Parathyroid adenoma (tissue), 2 donors: ENCODE data around the gene ALDH3B2.
"Not testable (repeated sequence)": the region's sequence is repeated elsewhere in the genome, so short reads cannot be mapped to it uniquely, and the experiment has no call there.

Experiments used
- H2AFZ ChIP-seq: fragments of 300-600 bp; sonication (generic); one replicate; pipeline ENCODE4 v1.7.0; 2017; ENCODE audit warnings: antibody characterized with exemption, mild to moderate bottlenecking
- H3K27ac ChIP-seq: fragments of 300-600 bp; sonication (generic); one replicate; pipeline ENCODE4 v1.7.0; 2017
- H3K27me3 ChIP-seq: fragments of 300-600 bp; sonication (generic); one replicate; pipeline ENCODE4 v1.7.0; 2017; ENCODE audit warnings: low read length; ENCODE audit not compliant: control insufficient read depth, insufficient read depth
- H3K36me3 ChIP-seq: fragments of 300-600 bp; sonication (generic); one replicate; pipeline ENCODE4 v1.7.0; 2017; ENCODE audit warnings: low read length; ENCODE audit not compliant: control insufficient read depth, insufficient read depth
- H3K4me1 ChIP-seq: fragments of 300-600 bp; sonication (generic); one replicate; pipeline ENCODE4 v1.7.0; 2017; ENCODE audit warnings: control low read depth
- H3K4me2 ChIP-seq: fragments of 300-600 bp; sonication (generic); one replicate; pipeline ENCODE4 v1.7.0; 2017; ENCODE audit warnings: low read length
- H3K4me3 ChIP-seq: fragments of 300-600 bp; sonication (generic); one replicate; pipeline ENCODE4 v1.7.0; 2017; ENCODE audit warnings: low read depth, low read length
- H3K79me2 ChIP-seq: fragments of 300-600 bp; sonication (generic); one replicate; pipeline ENCODE4 v1.7.0; 2017; ENCODE audit warnings: control low read depth
- H3K9ac ChIP-seq: fragments of 300-600 bp; sonication (generic); one replicate; pipeline ENCODE4 v1.7.0; 2017; ENCODE audit warnings: mild to moderate bottlenecking
- H3K9me3 ChIP-seq: fragments of 300-600 bp; sonication (generic); one replicate; pipeline ENCODE4 v1.7.0; 2017; ENCODE audit warnings: low read length; ENCODE audit not compliant: control insufficient read depth
- TF ChIP-seq, protein P1 (sequence below): fragments of 300-600 bp; sonication (generic); IDR thresholded peaks from one replicate; pipeline ENCODE4 v1.7.0; 2017; ENCODE audit warnings: antibody characterized with exemption, mild to moderate bottlenecking
- donor health status: primary hyperparathyroidism.

ALDH3B2 gene

DNA sequence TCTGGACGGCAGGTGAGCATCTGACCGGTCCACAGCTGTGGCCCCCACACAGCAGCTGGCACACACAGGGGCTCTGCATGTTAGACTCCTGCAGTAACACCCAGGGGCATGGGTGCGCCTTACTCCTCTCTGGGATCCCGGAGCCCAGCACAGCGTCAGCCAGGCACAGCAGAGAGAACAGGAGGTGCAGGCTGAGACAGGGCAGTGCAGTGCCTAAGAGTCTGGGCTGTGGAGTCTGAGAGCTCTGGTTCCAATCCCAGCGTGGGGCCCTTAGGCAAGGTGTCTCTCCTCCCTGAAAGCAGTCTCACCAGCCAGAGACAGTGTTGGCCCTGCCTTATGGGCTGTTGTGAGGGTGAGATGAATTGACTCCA is 47.0 kb downstream of the ALDH3B2 start:
- H3K79me2 ChIP-seq = no peaks in the 10 kb centered on the region
- H3K36me3 ChIP-seq = no peaks in the 10 kb centered on the region
- no peak overlapping the region for H3K4me3 ChIP-seq
- no peak overlapping the region for H3K4me2 ChIP-seq
- peaks cover 6% of the 10 kb centered on the region for H3K4me1 ChIP-seq
- TF ChIP-seq, protein P1, sequence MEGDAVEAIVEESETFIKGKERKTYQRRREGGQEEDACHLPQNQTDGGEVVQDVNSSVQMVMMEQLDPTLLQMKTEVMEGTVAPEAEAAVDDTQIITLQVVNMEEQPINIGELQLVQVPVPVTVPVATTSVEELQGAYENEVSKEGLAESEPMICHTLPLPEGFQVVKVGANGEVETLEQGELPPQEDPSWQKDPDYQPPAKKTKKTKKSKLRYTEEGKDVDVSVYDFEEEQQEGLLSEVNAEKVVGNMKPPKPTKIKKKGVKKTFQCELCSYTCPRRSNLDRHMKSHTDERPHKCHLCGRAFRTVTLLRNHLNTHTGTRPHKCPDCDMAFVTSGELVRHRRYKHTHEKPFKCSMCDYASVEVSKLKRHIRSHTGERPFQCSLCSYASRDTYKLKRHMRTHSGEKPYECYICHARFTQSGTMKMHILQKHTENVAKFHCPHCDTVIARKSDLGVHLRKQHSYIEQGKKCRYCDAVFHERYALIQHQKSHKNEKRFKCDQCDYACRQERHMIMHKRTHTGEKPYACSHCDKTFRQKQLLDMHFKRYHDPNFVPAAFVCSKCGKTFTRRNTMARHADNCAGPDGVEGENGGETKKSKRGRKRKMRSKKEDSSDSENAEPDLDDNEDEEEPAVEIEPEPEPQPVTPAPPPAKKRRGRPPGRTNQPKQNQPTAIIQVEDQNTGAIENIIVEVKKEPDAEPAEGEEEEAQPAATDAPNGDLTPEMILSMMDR = no peak
- no peaks in the 10 kb centered on the region for H3K27me3 ChIP-seq
- H2AFZ ChIP-seq = no peak overlapping the region
- no peak overlapping the region for H3K27ac ChIP-seq
- H3K9ac ChIP-seq = no peak overlapping the region
- no peaks in the 10 kb centered on the region for H3K9me3 ChIP-seq

DNA sequence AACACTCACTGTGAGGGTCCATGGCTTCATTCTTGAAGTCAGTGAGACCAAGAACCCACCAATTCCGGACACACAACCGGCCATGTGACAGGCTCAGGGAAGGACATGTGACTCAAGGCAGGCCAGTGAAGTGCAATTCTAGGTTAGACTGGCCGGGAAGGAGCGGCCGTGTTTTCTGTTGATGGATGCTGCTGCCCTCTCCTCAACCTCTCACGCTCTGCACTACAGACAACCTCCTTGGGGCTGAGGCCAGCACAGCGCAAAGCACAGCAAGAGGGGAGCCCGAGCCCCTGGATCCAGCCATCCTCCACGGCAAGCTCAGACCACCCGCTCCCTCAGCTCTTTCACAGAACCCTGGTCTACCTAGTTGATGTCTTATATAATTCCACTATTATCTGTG is 47.5 kb downstream of the ALDH3B2 start:
- H3K4me1 ChIP-seq = peaks cover 3% of the 10 kb centered on the region
- H3K4me3 ChIP-seq = no peak overlapping the region
- no peak overlapping the region for H3K27ac ChIP-seq
- no peaks in the 10 kb centered on the region for H3K36me3 ChIP-seq
- no peak overlapping the region for H3K9ac ChIP-seq
- no peak overlapping the region for H3K4me2 ChIP-seq
- H3K79me2 ChIP-seq = no peaks in the 10 kb centered on the region
- H3K9me3 ChIP-seq = no peaks in the 10 kb centered on the region
- H3K27me3 ChIP-seq = no peaks in the 10 kb centered on the region
- no peak overlapping the region for H2AFZ ChIP-seq
- TF ChIP-seq, protein P1 = no peak

DNA sequence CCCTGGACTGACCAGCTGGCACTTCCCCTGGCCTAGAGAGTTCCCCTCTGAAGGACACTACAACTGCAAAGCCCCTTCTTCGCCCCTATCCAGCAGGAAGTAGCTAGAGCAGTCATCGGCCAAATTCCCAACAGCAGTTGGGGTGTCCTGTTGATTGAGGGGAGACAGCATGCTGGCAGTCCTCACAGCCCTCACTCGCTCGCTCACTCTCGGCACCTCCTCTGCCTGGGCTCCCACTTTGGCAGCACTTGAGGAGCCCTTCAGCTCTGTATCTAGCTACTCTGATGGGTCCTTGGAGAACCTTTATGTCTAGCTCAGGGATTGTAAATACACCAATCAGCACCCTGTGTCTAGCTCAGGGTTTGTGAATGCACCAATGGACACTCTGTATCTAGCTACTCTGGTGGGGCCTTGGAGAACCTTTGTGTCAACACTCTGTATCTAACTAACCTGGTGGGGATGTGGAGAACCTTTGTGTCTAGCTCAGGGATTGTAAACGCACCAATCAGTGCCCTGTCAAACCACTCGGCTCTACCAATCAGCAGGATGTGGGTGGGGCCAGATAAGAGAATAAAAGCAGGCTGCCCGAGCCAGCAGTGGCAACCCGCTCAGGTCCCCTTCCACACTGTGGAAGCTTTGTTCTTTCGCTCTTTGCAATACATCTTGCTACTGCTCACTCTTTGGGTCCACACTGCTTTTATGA is 48.1 kb downstream of the ALDH3B2 start:
- not testable (repeated sequence) for H2AFZ ChIP-seq

DNA sequence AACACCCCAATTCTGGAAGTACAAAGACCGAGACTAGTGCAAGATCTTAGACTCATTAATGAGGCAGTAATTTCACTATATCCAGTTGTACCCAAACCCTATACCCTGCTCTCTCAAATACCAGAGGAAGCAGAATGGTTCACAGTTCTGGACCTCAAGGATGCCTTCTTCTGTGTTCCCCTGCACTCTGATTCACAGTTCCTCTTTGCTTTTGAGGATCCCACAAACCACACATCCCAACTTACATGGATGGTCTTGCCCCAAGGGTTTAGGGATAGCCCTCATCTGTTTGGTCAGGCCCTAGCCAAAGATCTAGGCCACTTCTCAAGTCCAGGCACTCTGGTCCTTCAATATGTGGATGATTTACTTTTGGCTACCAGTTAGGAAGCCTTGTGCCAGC is 50.6 kb downstream of the ALDH3B2 start:
- H3K36me3 ChIP-seq, H3K27me3 ChIP-seq, H2AFZ ChIP-seq, H3K4me2 ChIP-seq, H3K27ac ChIP-seq, H3K4me3 ChIP-seq, H3K9ac ChIP-seq, H3K9me3 ChIP-seq, H3K79me2 ChIP-seq, H3K4me1 ChIP-seq: not testable (repeated sequence)

More for the DNA sequence above, 48.1 kb downstream of the ALDH3B2 start:
- not testable (repeated sequence) for H3K4me3 ChIP-seq, H3K4me1 ChIP-seq, H3K27ac ChIP-seq, H3K79me2 ChIP-seq, H3K9me3 ChIP-seq, H3K9ac ChIP-seq, H3K27me3 ChIP-seq, H3K36me3 ChIP-seq, H3K4me2 ChIP-seq

DNA sequence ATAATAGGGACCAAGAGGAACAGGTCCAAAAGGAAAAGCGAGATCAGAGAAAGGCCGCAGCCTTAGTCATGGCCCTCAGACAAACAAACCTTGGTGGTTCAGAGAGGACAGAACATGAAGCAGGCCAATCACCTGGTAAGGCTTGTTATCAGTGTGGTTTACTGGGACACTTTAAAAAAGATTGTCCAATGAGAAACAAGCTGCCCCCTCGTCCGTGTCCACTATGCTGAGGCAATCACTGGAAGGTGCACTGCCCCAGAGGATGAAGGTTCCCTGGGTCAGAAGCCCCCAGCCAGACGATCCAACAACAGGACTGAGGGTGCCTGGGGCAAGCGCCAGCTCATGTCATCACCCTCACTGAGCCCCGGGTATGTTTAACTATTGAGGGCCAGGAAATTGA is 51.5 kb downstream of the ALDH3B2 start:
- H3K4me3 ChIP-seq, H3K4me1 ChIP-seq, H3K9me3 ChIP-seq, H3K27ac ChIP-seq, H3K9ac ChIP-seq, H3K27me3 ChIP-seq, H3K4me2 ChIP-seq, H3K79me2 ChIP-seq, H2AFZ ChIP-seq, H3K36me3 ChIP-seq: not testable (repeated sequence)

DNA sequence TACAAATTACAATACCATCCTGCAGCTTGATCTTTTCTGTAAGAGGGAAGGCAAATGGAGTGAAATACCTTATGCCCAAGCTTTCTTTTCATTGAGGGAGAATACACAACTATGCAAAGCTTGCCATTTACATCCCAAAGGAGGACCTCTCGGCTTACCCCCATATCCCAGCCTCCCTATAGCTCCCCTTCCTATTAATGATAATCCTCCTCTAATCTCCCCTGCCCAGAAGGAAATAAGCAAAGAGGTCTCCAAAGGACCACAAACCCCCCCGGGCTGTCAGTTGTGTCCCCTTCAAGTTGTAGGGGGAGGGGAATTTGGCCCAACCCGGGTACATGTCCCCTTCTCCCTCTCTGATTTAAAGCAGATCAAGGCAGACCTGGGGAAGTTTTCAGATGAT is 52.5 kb downstream of the ALDH3B2 start:
- H3K4me2 ChIP-seq, H3K27me3 ChIP-seq, H3K4me3 ChIP-seq, H3K36me3 ChIP-seq, H3K9me3 ChIP-seq, H3K27ac ChIP-seq, H3K9ac ChIP-seq, H3K79me2 ChIP-seq, H2AFZ ChIP-seq, H3K4me1 ChIP-seq: not testable (repeated sequence)

DNA sequence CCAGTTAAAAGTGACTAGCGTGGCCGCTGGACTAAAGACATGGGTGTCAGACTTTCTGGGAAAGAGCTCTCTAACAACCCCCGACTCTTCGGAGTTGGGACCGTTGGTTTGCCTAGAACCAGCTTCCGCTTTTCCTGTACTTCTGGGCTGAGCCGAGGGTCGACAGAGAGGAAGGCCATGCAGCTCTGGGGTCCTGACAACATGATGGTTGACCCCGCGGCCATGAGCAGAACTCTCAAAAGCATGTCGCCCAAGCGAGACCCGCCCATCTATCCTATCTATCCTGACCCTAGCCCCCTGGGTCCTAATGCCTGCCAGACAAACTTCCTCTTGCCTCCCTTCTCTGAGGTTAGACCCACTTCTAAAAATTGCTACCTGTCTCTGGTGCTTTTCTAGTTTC is 53.8 kb downstream of the ALDH3B2 start:
- not testable (repeated sequence) for H2AFZ ChIP-seq, H3K36me3 ChIP-seq, H3K79me2 ChIP-seq, H3K4me3 ChIP-seq, H3K9ac ChIP-seq, H3K4me1 ChIP-seq, H3K4me2 ChIP-seq, H3K9me3 ChIP-seq, H3K27ac ChIP-seq, H3K27me3 ChIP-seq

DNA sequence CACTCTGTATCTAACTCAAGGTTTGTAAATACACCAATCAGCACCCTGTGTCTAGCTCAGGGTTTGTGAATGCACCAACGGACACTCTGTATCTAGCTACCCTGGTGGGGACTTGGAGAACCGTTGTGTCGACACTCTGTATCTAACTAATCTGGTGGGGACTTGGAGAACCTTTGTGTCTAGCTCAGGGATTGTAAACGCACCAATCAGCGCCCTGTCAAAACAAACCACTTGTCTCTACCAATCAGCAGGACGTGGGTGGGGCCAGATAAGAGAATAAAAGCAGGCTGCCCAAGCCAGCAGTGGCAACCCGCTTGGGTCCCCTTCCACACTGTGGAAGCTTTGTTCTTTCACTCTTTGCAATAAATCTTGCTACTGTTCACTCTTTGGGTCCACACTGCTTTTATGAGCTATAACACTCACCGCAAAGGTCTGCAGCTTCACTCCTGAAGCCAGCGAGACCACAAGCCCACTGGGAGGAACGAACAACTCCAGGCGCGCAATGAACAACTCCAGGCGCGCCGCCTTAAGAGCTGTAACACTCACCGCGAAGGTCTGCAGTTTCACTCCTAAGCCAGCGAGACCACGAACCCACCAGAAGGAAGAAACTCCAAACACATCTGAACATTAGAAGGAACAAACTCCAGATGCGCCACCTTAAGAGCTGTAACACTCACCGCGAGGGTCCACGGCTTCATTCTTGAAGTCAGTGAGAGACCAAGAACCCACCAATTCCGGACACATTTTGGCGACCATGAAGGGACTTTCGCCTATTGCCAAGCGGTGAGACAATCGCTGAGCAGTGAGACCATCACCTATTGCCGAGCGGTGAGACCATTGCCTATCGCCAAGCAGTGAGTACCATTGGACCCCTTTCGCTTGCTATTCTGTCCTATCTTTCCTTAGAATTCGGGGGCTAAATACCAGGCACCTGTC is 54.5 kb downstream of the ALDH3B2 start:
- H3K4me2 ChIP-seq, H2AFZ ChIP-seq, H3K4me1 ChIP-seq, H3K79me2 ChIP-seq, H3K4me3 ChIP-seq, H3K9me3 ChIP-seq, H3K36me3 ChIP-seq, H3K27ac ChIP-seq, H3K27me3 ChIP-seq, H3K9ac ChIP-seq: not testable (repeated sequence)

DNA sequence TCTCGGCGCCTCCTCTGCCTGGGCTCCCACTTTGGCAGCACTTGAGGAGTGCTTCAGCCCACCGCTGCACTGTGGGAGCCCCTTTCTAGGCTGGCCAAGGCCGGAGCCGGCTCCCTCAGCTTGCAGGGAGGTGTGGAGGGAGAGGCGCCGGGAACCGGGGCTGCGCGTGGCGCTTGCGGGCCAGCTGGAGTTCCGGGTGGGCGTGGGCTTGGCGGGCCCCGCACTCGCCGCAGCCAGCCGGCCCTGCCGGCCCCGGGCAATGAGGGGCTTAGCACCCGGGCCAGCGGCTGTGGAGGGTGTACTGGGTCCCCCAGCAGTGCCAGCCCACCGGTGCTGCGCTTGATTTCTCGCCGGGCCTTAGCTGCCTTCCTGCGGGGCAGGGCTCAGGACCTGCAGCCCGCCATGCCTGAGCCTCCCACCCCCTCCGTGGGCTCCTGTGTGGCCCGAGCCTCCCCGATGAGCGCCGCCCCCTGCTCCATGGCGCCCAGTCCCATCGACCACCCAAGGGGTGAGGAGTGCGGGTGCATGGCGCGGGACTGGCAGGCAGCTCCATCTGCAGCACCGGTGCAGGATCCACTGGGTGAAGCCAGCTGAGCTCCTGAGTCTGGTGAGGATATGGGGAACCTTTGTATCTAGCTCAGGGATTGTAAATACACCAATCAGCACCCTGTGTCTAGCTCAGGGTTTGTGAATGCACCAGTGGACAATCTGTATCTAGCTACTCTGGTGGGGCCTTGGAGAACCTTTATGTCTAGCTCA is 55.3 kb downstream of the ALDH3B2 start:
- H3K27me3 ChIP-seq, H3K4me2 ChIP-seq, H3K79me2 ChIP-seq, H3K27ac ChIP-seq, H3K9ac ChIP-seq, H3K9me3 ChIP-seq, H2AFZ ChIP-seq, H3K4me3 ChIP-seq, H3K36me3 ChIP-seq, H3K4me1 ChIP-seq: not testable (repeated sequence)
